GM21723 (cell line): ENCODE data around the gene WRNIP1.
"Not testable (repeated sequence)": the region's sequence is repeated elsewhere in the genome, so short reads cannot be mapped to it uniquely, and the experiment has no call there.

Experiments used
- ATAC-seq: cut with Tn5 transposase; IDR thresholded peaks from one replicate; pipeline ENCODE4 v1.9.1; 2021; ENCODE audit warnings: mild to moderate bottlenecking, moderate library complexity; ENCODE audit not compliant: unreplicated experiment

The WRNIP1 gene

GRCh38 chr6:2782825-2783187 lies 17.6 kb downstream of the WRNIP1 start:
- ATAC-seq: no peak

DNA sequence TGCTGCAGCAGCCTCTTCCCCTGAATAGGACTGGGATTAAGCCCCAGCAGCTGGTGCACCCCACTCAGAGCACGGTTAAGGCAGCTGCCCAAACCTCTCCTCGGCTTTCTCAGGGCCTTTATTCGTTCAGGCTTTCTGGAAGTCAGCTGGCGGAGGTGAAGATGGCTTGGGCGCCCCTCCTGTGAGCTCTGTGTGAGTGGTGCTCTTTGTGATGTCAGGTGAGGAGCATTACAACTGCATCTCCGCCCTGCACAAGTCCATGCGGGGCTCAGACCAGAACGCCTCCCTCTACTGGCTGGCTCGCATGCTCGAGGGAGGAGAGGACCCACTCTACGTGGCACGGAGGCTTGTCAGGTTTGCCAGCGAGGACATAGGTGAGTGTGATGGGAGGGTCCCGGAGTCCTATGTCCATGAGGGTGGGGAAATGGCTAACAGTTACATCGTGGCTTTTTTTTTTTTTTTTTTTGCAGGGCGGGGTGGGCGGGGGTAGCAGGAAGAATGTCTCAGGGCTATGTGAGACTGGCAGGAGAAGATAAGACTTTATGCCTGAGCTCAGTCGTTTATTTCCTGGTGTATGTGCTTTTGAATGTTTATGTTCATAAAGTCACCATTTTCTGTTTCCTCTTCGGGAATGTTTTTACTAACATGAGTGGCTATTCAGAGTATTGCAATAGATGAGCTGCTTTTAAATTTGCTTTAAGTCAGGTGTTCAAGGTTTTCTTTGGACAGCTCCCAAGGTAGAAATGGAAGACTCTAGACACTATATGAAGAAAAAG lies 18.2 kb downstream of the WRNIP1 start:
- no peak for ATAC-seq

- ATAC-seq: no peak
These were observed 18.9 kb downstream of the WRNIP1 start for GRCh38 chr6:2784061-2784460.

GRCh38 chr6:2784930-2785329 lies 19.7 kb downstream of the WRNIP1 start:
- ATAC-seq: no peak

- ATAC-seq: no peak
These were observed 21.1 kb downstream of the WRNIP1 start for GRCh38 chr6:2786269-2786668.

GRCh38 chr6:2790588-2791449 lies 25.6 kb downstream of the WRNIP1 start:
- ATAC-seq: no peak

DNA sequence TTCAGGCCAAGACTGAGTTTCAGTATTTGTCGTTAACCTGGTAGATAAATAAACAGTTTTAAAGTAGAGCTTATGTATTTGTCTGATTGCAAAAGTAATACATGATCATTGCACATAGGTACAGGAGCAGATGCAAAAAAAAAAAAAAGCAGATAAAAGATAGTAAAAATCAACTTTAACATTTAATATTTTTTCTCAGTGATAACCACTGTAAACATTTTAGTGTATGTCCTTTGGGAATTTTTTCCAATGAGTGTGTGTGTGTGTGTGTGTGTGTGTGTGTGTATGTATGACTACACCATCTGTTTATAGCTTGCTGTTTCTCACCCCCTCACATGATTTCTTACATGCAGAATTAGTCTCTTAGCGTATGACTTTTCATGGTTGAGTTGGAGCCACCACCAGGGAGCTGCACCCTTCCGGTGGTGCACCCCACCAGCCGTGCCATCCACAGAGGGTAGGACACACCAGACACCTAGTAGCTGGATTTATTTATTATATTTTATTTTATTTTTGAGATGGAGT lies 26.3 kb downstream of the WRNIP1 start:
- ATAC-seq: no peak

DNA sequence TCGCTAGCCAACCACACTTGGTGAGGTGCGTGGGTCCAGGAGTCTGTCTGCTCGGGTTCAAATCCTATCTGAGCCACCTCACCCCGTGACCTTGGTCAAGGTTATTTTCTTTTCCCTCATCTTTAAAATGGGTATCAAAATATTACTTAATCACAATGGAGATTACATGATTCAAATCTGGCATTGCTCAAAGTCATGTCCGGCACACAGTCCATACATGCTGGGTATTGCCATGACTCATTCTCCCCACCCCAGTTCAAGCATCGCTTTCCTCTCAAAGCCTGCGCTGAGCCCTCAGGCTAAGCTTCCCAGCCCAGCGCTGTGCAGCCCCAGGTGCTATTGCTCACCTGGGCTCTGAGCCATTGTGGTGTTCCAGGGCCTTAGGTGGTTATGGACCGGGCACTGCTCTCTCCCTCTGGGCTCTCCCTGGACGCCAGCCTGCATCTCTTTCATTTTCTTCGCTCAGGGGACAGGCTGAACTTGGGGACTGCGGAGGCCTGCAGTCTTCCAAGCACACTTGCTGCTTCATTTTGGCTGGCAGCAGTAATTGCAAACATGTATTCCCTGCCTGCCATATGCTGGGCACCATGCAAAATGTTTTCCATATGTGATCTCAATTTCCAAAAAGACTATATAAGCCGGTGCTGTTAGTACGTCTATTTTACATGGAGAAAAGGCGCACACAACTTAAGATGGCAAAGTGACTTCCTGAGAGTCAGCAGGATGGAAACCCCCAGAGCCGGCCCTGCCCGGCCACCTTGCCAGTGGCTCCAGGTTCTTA lies 27.3 kb downstream of the WRNIP1 start:
- no peak for ATAC-seq

- ATAC-seq: no peak
These were observed 28.4 kb downstream of the WRNIP1 start for GRCh38 chr6:2793534-2794151.

DNA sequence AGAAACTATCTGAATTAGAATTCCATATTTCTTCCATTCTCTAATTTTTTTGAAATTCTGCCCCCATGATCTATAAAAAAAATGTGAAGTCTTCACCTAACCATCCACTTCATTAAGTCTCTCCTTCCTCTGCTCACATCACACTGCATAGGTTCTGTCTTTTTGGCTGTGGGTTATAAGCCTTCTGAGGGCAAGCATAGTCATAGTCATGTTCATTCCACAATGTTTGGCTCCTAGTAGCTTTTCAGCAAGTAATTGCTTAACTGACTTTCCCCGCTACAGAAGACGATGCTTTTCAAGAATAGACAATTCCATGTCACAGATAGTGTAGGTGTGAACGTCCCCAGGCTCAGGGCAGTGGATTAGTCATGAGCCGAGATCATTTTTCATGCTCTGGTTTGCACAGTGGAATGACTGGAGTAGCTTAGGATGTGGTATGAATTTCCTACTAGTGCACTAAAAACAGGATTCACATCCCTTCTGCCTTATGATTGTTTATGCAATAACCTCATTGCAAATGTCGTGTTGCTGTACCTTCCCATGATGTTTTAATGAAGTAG lies 29.1 kb downstream of the WRNIP1 start:
- ATAC-seq: no peak

DNA sequence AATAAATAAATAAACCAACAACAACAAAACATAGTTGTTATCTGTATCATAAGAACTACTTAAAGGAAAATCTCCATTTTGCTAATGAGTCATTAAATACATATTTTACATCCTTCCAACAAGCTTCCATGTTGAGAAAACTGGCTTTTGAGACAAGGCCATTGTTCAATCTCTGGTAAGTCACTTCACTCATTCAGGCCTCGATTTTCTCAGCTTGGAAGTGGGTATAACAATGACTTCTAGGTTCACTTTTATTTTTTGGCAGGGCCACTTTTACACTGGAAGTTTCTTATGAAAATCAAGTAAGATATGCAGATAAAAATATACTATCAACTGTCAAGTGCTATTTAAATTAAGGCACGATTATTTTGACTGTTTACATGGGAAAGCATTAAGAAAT lies 30.0 kb downstream of the WRNIP1 start:
- ATAC-seq: no peak

GRCh38 chr6:2795956-2796355 lies 30.8 kb downstream of the WRNIP1 start:
- no peak for ATAC-seq

DNA sequence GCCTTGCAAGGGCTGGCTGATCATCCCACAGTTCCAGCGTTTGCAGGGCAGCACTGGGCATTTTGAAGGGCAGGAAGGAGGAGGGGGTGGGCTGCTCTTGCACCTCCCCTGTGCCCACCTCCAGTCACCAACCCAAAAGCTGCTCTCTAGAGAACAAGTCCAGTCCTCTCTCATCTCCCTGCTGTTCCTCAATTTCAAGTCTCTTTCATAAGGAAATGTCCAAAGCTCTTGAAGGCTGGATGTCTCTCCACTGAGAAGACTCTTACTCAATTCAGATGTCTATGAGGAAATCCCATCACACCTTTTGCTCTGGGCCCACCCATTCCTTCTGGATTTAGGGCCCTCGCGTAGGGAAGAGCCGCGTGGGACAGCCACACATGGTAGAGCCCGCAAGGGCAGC lies 31.7 kb downstream of the WRNIP1 start:
- no peak for ATAC-seq

- no peak for ATAC-seq
These were observed 32.4 kb downstream of the WRNIP1 start for GRCh38 chr6:2797564-2798031.

GRCh38 chr6:2798586-2799134 lies 33.5 kb downstream of the WRNIP1 start:
- no peak for ATAC-seq

GRCh38 chr6:2799936-2800527 lies 34.8 kb downstream of the WRNIP1 start:
- no peak for ATAC-seq

DNA sequence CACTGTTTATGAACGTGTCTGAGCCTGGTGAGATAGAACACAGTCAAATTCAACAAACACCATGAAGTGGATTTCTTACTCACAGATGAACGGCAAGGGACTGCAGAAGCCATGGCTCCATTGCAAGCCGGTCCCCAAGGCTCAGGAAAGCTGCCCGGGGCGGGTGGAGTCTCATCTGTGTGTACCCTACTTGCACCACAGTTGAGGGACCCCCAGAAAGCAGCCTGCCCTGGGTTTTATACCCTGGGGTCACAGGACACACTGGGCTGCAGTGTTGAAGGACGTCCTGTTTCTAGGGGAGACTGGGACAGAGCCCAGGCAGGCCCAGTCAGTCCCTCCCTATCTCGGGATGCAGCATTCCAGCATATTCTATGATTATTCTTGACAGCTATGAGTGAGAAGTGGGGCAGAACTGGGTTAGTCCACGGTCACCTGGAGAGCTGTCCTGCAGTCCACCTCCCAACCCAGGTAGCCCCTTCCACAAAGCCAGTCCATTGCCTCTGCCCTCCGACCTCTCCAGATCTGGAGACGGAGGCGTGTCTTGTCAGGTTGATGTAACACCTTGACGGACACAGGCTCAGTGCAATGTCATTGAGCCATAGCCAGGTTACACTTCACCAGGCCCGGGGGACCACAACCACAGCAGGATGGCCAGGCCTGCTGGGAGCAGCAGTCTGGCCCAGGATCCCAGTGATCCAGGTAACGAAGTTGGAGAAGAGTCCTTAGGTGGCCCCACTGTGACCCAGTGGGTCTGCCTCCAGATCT lies 35.5 kb downstream of the WRNIP1 start:
- no peak for ATAC-seq

DNA sequence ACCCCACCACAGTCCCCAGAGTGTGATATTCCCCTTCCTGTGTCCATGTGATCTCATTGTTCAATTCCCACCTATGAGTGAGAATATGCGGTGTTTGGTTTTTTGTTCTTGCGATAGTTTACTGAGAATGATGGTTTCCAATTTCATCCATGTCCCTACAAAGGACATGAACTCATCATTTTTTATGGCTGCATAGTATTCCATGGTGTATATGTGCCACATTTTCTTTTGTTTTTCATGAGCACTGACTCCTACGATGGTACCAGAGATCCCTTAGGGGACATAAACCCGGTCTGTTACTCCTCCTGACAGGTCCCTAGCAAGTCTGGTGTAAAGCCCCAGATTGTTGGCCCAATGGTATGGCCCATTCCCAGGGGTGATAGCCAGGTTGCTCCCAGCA lies 36.5 kb downstream of the WRNIP1 start:
- ATAC-seq: not testable (repeated sequence)

DNA sequence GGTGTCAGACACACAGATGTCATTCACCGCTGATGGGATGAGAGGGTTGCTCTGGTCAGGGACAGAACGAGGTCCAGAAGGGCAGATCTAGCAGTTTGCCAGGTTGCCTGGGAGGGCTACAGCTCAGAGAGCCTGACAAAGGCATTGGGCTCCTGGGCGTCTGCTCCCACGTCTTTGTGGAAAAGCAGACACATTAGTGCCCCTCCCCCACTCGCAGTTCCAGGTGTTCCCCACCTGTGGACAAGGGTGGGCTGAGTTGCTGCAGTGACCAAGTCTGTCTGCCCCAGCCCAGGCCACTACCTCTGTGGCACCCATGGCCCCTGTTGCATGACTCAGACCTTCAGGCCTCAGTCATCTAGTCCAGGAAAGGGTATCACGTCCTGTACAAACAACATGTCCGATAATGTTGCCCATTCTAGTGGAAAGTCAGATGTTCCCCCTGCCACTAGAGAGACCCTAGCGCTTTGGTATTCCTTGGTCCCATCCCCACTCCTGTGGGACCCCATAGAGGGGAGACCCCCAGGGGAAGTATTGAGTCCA lies 37.4 kb downstream of the WRNIP1 start:
- no peak for ATAC-seq
